ENCODE results near the gene SGMS2.

GRCh38 chr4:107838861-107839565, 14.3 kb downstream of the SGMS2 start:
- TF ChIP-seq EZH2phosphoT487 (IDR thresholded peaks at IDR 0.05; ENCODE audit: insufficient read depth, low read depth) (no peak), EZH2 (IDR thresholded peaks at IDR 0.05; ENCODE audit: insufficient read depth, poor library complexity, severe bottlenecking) (no peak)

Data from GM23248 (cell line).